Superior temporal gyrus (tissue), 1 donor: ENCODE measurements around the gene PDXK.

Experiments
- DNase-seq: peaks from one replicate; pipeline ENCODE4 v3.0.0-alpha.2; 2016; ENCODE audit errors: extremely low spot score

PDXK gene

GRCh38 chr21:43803558-43804300, 84.8 kb downstream of the PDXK start:
- no peak for DNase-seq

GRCh38 chr21:43805275-43805800, 86.4 kb downstream of the PDXK start:
- no peak for DNase-seq

GRCh38 chr21:43806017-43806710, 87.2 kb downstream of the PDXK start:
- no peak for DNase-seq

- DNase-seq, result no peak
Measured at GRCh38 chr21:43808367-43808766, 89.4 kb downstream of the PDXK start.

- no peak for DNase-seq
Measured at GRCh38 chr21:43808832-43809251, 89.9 kb downstream of the PDXK start.

- no peak for DNase-seq
Measured at GRCh38 chr21:43809346-43809799, 90.4 kb downstream of the PDXK start.

- no peak for DNase-seq
Measured at GRCh38 chr21:43809853-43810504, 91.0 kb downstream of the PDXK start.

GRCh38 chr21:43810505-43811261, 91.8 kb downstream of the PDXK start:
- peak; percentile 71 for DNase-seq

GRCh38 chr21:43811262-43812105, 92.6 kb downstream of the PDXK start:
- no peak for DNase-seq
